K562 (cell line): ENCODE data around the gene AGBL1. TPM values are rescaled to one million over a fixed set of nuclear protein-coding genes. Genes with fewer than 3 reads are reported as not detected.

Source experiments
- ATAC-seq: fragments of 200-7000 bp; cut with Tn5 transposase; 3 replicates; pipeline ENCODE4 v1.9.1; 2020; ENCODE audit warnings: moderate library complexity
- BruUV-seq: library from RNA; stranded (reverse); fragments of 400-500 nt; replicated peaks from 2 replicates; lab custom pipeline; 2021; lab: Mats Ljungman, UMichigan
- CTCF ChIA-PET: fragments of 300-600 bp; formaldehyde crosslinking; extraction: SDS; loops from one replicate; lab custom pipeline; 2021; ENCODE audit warnings: low intra/inter-chr PET ratio; lab: Yijun Ruan, JAX
- POLR2A ChIA-PET: fragments of 300-600, 350-650 bp; sonication (Branson Sonifier 250); formaldehyde crosslinking; extraction: SDS; loops from one replicate; lab custom pipeline; 2021; ENCODE audit warnings: antibody characterized with exemption, inconsistent platforms; lab: Yijun Ruan, JAX
- DNase-seq, 4 experiments: peaks; one replicate each; pipeline versions ENCODE4 v3.0.0 to v3.0.0-alpha.2; 2011 to 2018; ENCODE audit warnings: low spot score in 3 of 4, mixed read lengths in 3 of 4; ENCODE audit errors: extremely low read depth in 1 of 4
- FAIRE-seq: peaks from 2 replicates; lab custom pipeline; 2011; peaks lifted over from hg19 to GRCh38; lab: Jason Lieb, UNC
- H2AFZ ChIP-seq: 2 replicates; pipeline ENCODE4 v1.6.0; 2011; ENCODE audit warnings: low read depth, low read length, control low read depth, inconsistent platforms
- H3K27ac ChIP-seq: fragments of 200-600 bp; 3 replicates; pipeline ENCODE4 v1.8.0; 2011; ENCODE audit warnings: low read depth, mild to moderate bottlenecking, control low read depth, inconsistent platforms, low read length, moderate library complexity, mixed read lengths; ENCODE audit errors: extremely low read depth
- H3K27me3 ChIP-seq, 2 experiments: fragments of 300-600 bp in 1 of 2; 2 replicates in 1 of 2; 3 replicates in 1 of 2; pipeline versions ENCODE4 v1.6.0 to v1.8.0; 2011; ENCODE audit warnings: inconsistent platforms in 2 of 2, low read length in 2 of 2, mild to moderate bottlenecking in 1 of 2, mixed read lengths in 1 of 2, moderate library complexity in 1 of 2; ENCODE audit not compliant: control insufficient read depth in 2 of 2, insufficient read depth in 2 of 2
- H3K36me3 ChIP-seq: fragments of 300-600 bp; 3 replicates; pipeline ENCODE4 v1.8.0; 2011; ENCODE audit warnings: mild to moderate bottlenecking, low read length, inconsistent platforms; ENCODE audit not compliant: control insufficient read depth, insufficient read depth
- H3K4me1 ChIP-seq, 2 experiments: fragments of 200-600 bp in 1 of 2; replicated peaks in 1 of 2; 2 replicates in 1 of 2; 3 replicates in 1 of 2; pipeline versions ENCODE4 v1.5.1 to v1.8.0; 2011; ENCODE audit warnings: inconsistent platforms in 2 of 2, low read length in 2 of 2, mild to moderate bottlenecking in 1 of 2, mixed read lengths in 1 of 2, moderate library complexity in 1 of 2; ENCODE audit not compliant: control insufficient read depth in 2 of 2, insufficient read depth in 2 of 2
- H3K4me2 ChIP-seq: 2 replicates; pipeline ENCODE4 v1.6.1; 2011; ENCODE audit warnings: low read length, control low read depth, inconsistent platforms, mixed read lengths; ENCODE audit not compliant: insufficient read depth
- H3K4me3 ChIP-seq: fragments of 200-600 bp; sonication (generic), shearing (Covaris generic); 2 replicates; pipeline ENCODE4 v1.5.1; 2016; ENCODE audit warnings: control low read depth, inconsistent platforms
- H3K79me2 ChIP-seq: fragments of 200-600 bp; 3 replicates; pipeline ENCODE4 v1.8.0; 2011; ENCODE audit warnings: low read length, inconsistent platforms; ENCODE audit not compliant: control insufficient read depth, insufficient read depth
- H3K9ac ChIP-seq, 2 experiments: 2 replicates each; pipeline versions ENCODE4 v1.6.0 to v1.6.1; 2011; ENCODE audit warnings: low read depth in 2 of 2, low read length in 2 of 2, control low read depth in 1 of 2, inconsistent platforms in 1 of 2, mild to moderate bottlenecking in 1 of 2, mixed read lengths in 1 of 2; ENCODE audit not compliant: insufficient read depth in 1 of 2
- H3K9me1 ChIP-seq: one replicate; pipeline ENCODE4 v1.6.0; 2011; ENCODE audit warnings: inconsistent platforms, mild to moderate bottlenecking, low read length, moderate library complexity; ENCODE audit not compliant: control insufficient read depth, insufficient read depth
- H3K9me3 ChIP-seq: replicated peaks from 2 replicates; pipeline ENCODE4 v1.5.1; 2011; ENCODE audit warnings: low read depth, low read length, inconsistent platforms; ENCODE audit not compliant: control insufficient read depth, insufficient read depth
- H4K20me1 ChIP-seq: replicated peaks from 2 replicates; pipeline ENCODE4 v1.6.1; 2011; ENCODE audit warnings: low read length, inconsistent platforms, mixed read lengths; ENCODE audit not compliant: control insufficient read depth, insufficient read depth
- KAT7 ChIP-seq: sonication (generic); formaldehyde crosslinking; IDR thresholded peaks from 2 replicates; pipeline ENCODE4 v1.8.0; 2022; ENCODE audit warnings: missing genetic modification reagents, mild to moderate bottlenecking, borderline replicate concordance
- KDM4B ChIP-seq, 2 experiments: fragments of 450-650 bp in 1 of 2; sonication (generic) in 1 of 2; IDR thresholded peaks; 2 replicates each; pipeline ENCODE4 v1.6.1; 2016 to 2017; ENCODE audit warnings: borderline replicate concordance in 2 of 2, antibody characterized with exemption in 1 of 2, low read depth in 1 of 2, mild to moderate bottlenecking in 1 of 2
- NONO ChIP-seq, 2 experiments: fragments of 200-400 bp in 1 of 2; fragments of 450-650 bp in 1 of 2; formaldehyde crosslinking in 1 of 2; IDR thresholded peaks; 2 replicates each; pipeline ENCODE4 v1.6.1; 2017; ENCODE audit warnings: low read depth in 2 of 2, mild to moderate bottlenecking in 2 of 2, moderate library complexity in 2 of 2, low read length in 1 of 2
- RBM15 ChIP-seq: fragments of 200-400 bp; formaldehyde crosslinking; IDR thresholded peaks from 2 replicates; pipeline ENCODE4 v1.6.1; 2018; ENCODE audit warnings: mild to moderate bottlenecking, low read length, moderate library complexity; ENCODE audit not compliant: insufficient read depth
- ZNF449 ChIP-seq: fragments of 250-450 bp; sonication (Bioruptor Pico); IDR thresholded peaks from 2 replicates; pipeline ENCODE4 v1.8.0; 2022; ENCODE audit warnings: moderate library complexity, mild to moderate bottlenecking, inconsistent platforms
- WGBS: fragments of 100-300 bp; shearing (Covaris generic); methylation state at CpG from one replicate; pipeline ENCODE4 v1.1.6; 2016; ENCODE audit warnings: low coverage, mixed read lengths; ENCODE audit not compliant: insufficient coverage; ENCODE audit errors: missing lambda C conversion rate; 5-methylcytosine and 5-hydroxymethylcytosine counted together
- in situ Hi-C: fragments of 300-500 bp; cut with MboI; formaldehyde crosslinking; loops from 4 replicates; pipeline ENCODE4 v1.15.0; 2018; ENCODE audit warnings: inconsistent platforms, mixed read lengths
- intact Hi-C: fragments of 100-400 bp; cut with micrococcal nuclease; formaldehyde crosslinking; loops from 2 replicates; pipeline ENCODE4 v1.14.2; 2022
- polyA plus RNA-seq, 8 experiments: library from polyadenylated mRNA; depleted of rRNA in 4 of 8; stranded (reverse) in 5 of 8; unstranded in 3 of 8; fragments of >200 nt; fragmentation: Nextera tagmentation in 2 of 8; fragmentation: Illumina TruSeq in 1 of 8; extraction: Ambion mirVana in 2 of 8; extraction: Trizol in 1 of 8; gene quantifications; 2 replicates each; pipeline versions ENCODE4 v1.2.1 to v1.2.3, GENCODE V29; 2011 to 2014; ENCODE audit warnings: inconsistent platforms in 1 of 8, missing spikeins in 1 of 8
- total RNA-seq, 7 experiments: library from RNA; depleted of rRNA in 6 of 7; stranded (reverse); fragments of >200 nt in 6 of 7; fragmentation: Illumina TruSeq in 2 of 7; extraction: Trizol in 2 of 7; gene quantifications; 2 replicates each; pipeline versions ENCODE4 v1.2.1 to v1.2.3, GENCODE V29; 2011 to 2021; ENCODE audit warnings: low replicate concordance in 1 of 7

Gene AGBL1
- total and polyA plus RNA-seq, 9 of the 15 experiments (the other 6 are each of a cell fraction or from before 2014, with no cell fraction given), result not detected

- TF ChIP-seq ZNF449 (CRISPR knock-in tag) (no peak), KAT7 (CRISPR knock-in tag) (no peak), KDM4B (IDR thresholded peaks at IDR 0.05; ENCODE audit: borderline replicate concordance in 2 of 2, low read depth in 1 of 2) (no peak), RBM15 (no peak)
Measured at GRCh38 chr15:86764021-86764420, 684.4 kb downstream of the AGBL1 start (continued).

- Histone ChIP-seq H3K27ac (no peak overlapping the region), H2AFZ (no peak overlapping the region), H4K20me1 (no peaks in the 10 kb centered on the region), H3K9me1 (no peaks in the 10 kb centered on the region), H3K36me3 (no peaks in the 10 kb centered on the region), H3K4me2 (no peak overlapping the region), H3K9me3 (no peaks in the 10 kb centered on the region), H3K4me3 (no peak overlapping the region), H3K79me2 (no peaks in the 10 kb centered on the region), H3K4me1 (no peaks in the 10 kb centered on the region), H3K9ac (no peak overlapping the region), H3K27me3 (no peaks in the 10 kb centered on the region)
- ATAC-seq (no peak), DNase-seq (no peak), FAIRE-seq (no peak)
- ChIA-PET POLR2A (no interaction called here), CTCF (no interaction called here)
- TF ChIP-seq NONO (IDR thresholded peaks at IDR 0.05; ENCODE audit: low read depth in 2 of 2, low read length in 1 of 2), result no peak
- 2% methylated on average over 5 of the region's 5 CpGs for WGBS
- intact Hi-C loops (no loop called here), in situ Hi-C loops (no loop called here)
- no TSS peak for BruUV-seq
Measured at GRCh38 chr15:86765281-86765680, 685.6 kb downstream of the AGBL1 start.
